ENCODE results near the gene PIGP.

Gene PIGP

GRCh38 chr21:37074546-37074945 lies 1.7 kb upstream of the PIGP start:
- no peak for TF ChIP-seq SIN3A (IDR thresholded peaks at IDR 0.05; ENCODE audit: borderline replicate concordance, insufficient read depth, low read length)
- TF ChIP-seq FOXP2 (optimal IDR thresholded peaks at IDR 0.05; ENCODE audit: borderline replicate concordance, extremely low read depth, extremely low read length, insufficient read depth) = no peak
- TF ChIP-seq TAF1 (IDR thresholded peaks at IDR 0.05; ENCODE audit: borderline replicate concordance, insufficient read depth, low read length) = no peak
- TF ChIP-seq REST (IDR thresholded peaks at IDR 0.05; ENCODE audit: insufficient read depth in 1 of 2, low read depth in 2 of 2, low read length in 2 of 2) = no peak
- TF ChIP-seq POLR2AphosphoS5 (IDR thresholded peaks at IDR 0.05; ENCODE audit: low read depth, low read length) = no peak

GRCh38 chr21:37074197-37074510 lies 1.3 kb upstream of the PIGP start:
- TF ChIP-seq TAF1 (IDR thresholded peaks at IDR 0.05; ENCODE audit: borderline replicate concordance, insufficient read depth, low read length) (no peak), REST (IDR thresholded peaks at IDR 0.05; ENCODE audit: insufficient read depth in 1 of 2, low read depth in 2 of 2, low read length in 2 of 2) (no peak), SIN3A (IDR thresholded peaks at IDR 0.05; ENCODE audit: borderline replicate concordance, insufficient read depth, low read length) (peak; percentile 43; the same call in 1 of the 2 replicates), POLR2AphosphoS5 (IDR thresholded peaks at IDR 0.05; ENCODE audit: low read depth, low read length) (no peak)

- TF ChIP-seq POLR2AphosphoS5 (IDR thresholded peaks at IDR 0.05; ENCODE audit: low read depth, low read length) (no peak), TAF1 (IDR thresholded peaks at IDR 0.05; ENCODE audit: borderline replicate concordance, insufficient read depth, low read length) (no peak)
Observed at GRCh38 chr21:37073417-37074196, 736 bp upstream of the PIGP start.

- TF ChIP-seq TAF1 (IDR thresholded peaks at IDR 0.05; ENCODE audit: borderline replicate concordance, insufficient read depth, low read length) (peak; percentile 40; the same call in 1 of the 2 replicates), SIN3A (IDR thresholded peaks at IDR 0.05; ENCODE audit: borderline replicate concordance, insufficient read depth, low read length) (no peak), FOXP2 (optimal IDR thresholded peaks at IDR 0.05; ENCODE audit: borderline replicate concordance, extremely low read depth, extremely low read length, insufficient read depth) (no peak), POLR2AphosphoS5 (IDR thresholded peaks at IDR 0.05; ENCODE audit: low read depth, low read length) (no peak)
Observed at GRCh38 chr21:37072274-37072987, 440 bp downstream of the PIGP start.

GRCh38 chr21:37071561-37072273 lies 1.2 kb downstream of the PIGP start:
- TF ChIP-seq FOXP2 (optimal IDR thresholded peaks at IDR 0.05; ENCODE audit: borderline replicate concordance, extremely low read depth, extremely low read length, insufficient read depth) (no peak), REST (IDR thresholded peaks at IDR 0.05; ENCODE audit: insufficient read depth in 1 of 2, low read depth in 2 of 2, low read length in 2 of 2) (no peak), SIN3A (IDR thresholded peaks at IDR 0.05; ENCODE audit: borderline replicate concordance, insufficient read depth, low read length) (no peak), POLR2AphosphoS5 (IDR thresholded peaks at IDR 0.05; ENCODE audit: low read depth, low read length) (no peak), TAF1 (IDR thresholded peaks at IDR 0.05; ENCODE audit: borderline replicate concordance, insufficient read depth, low read length) (no peak)

Data from PFSK-1 (cell line).